Transverse colon (tissue), 3 donors: ENCODE data around the gene KCNC4.

Source experiments
- EP300 ChIP-seq: sonication (generic); formaldehyde crosslinking; IDR thresholded peaks from one replicate; pipeline ENCODE4 v1.6.1; 2017; ENCODE audit warnings: antibody characterized with exemption, low read depth
- POLR2A ChIP-seq: fragments of 450-650 bp; IDR thresholded peaks from one replicate; pipeline ENCODE4 v1.6.1; 2016; ENCODE audit warnings: antibody characterized with exemption, mild to moderate bottlenecking, moderate library complexity
- TF ChIP-seq, protein P1 (sequence below), 5 experiments: fragments of 200-600 bp in 3 of 5; fragments of 450-650 bp in 2 of 5; sonication (generic) in 3 of 5; IDR thresholded peaks; 1 replicate in 2 of 5; 2 replicates in 3 of 5; pipeline ENCODE4 v1.5.1; 2016 to 2017; ENCODE audit warnings: antibody characterized with exemption in 5 of 5, inconsistent platforms in 3 of 5, mild to moderate bottlenecking in 2 of 5, moderate library complexity in 1 of 5

DNA sequence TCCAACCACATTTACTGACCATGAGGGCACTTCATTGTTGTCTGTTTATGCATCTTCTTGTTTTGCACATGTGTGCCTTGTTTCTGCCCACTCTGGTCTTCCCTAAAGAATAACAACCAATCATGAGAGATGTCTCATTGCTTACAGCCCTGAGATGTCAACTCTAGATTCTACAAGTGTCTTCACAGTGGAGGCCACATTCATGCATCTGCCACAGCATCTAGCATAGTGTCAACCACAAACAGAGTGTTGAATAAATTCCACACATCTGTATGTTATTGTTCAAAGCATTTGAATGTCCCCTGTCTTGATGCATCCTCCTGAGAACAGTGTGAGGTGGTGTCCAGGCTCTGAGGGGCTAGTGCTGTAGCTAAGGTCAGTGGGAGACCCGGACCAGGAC, 43.1 kb downstream of the KCNC4 start:
- TF ChIP-seq, protein P1, sequence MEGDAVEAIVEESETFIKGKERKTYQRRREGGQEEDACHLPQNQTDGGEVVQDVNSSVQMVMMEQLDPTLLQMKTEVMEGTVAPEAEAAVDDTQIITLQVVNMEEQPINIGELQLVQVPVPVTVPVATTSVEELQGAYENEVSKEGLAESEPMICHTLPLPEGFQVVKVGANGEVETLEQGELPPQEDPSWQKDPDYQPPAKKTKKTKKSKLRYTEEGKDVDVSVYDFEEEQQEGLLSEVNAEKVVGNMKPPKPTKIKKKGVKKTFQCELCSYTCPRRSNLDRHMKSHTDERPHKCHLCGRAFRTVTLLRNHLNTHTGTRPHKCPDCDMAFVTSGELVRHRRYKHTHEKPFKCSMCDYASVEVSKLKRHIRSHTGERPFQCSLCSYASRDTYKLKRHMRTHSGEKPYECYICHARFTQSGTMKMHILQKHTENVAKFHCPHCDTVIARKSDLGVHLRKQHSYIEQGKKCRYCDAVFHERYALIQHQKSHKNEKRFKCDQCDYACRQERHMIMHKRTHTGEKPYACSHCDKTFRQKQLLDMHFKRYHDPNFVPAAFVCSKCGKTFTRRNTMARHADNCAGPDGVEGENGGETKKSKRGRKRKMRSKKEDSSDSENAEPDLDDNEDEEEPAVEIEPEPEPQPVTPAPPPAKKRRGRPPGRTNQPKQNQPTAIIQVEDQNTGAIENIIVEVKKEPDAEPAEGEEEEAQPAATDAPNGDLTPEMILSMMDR (IDR thresholded peaks at IDR 0.05) = no peak
- no peak for TF ChIP-seq EP300
- TF ChIP-seq POLR2A = no peak
